ENCODE measurements around the gene SLC38A9.

SLC38A9 gene

GRCh38 chr5:55671975-55672374 is 40.1 kb downstream of the SLC38A9 start:
- no peaks in the 10 kb centered on the region for H3K9me3 ChIP-seq (ENCODE audit: control insufficient read depth in 5 of 5, low read length in 5 of 5)
- H3K27ac ChIP-seq (ENCODE audit: low read depth, low read length), result peak overlapping the region; percentile 66
- H3K36me3 ChIP-seq (ENCODE audit: control insufficient read depth in 5 of 5, insufficient read depth in 5 of 5, low read length in 5 of 5), result peaks cover 0 to 2% (median 0%) of the 10 kb centered on the region in 5 donors
- H3K4me3 ChIP-seq (ENCODE audit: low read depth in 1 of 5, low read length in 5 of 5), result no peak overlapping the region
- no peak overlapping the region for H3K9ac ChIP-seq (ENCODE audit: low read length in 5 of 5)
- no peaks in the 10 kb centered on the region for H3K27me3 ChIP-seq (ENCODE audit: control insufficient read depth in 5 of 5, insufficient read depth in 4 of 5, low read length in 5 of 5)
- H3K4me1 ChIP-seq (ENCODE audit: control insufficient read depth in 5 of 5, insufficient read depth in 5 of 5, low read length in 5 of 5), result peaks cover 0 to 8% (median 7%) of the 10 kb centered on the region in 5 donors

GRCh38 chr5:55668356-55668755 is 43.8 kb downstream of the SLC38A9 start:
- H3K27me3 ChIP-seq (ENCODE audit: control insufficient read depth in 5 of 5, insufficient read depth in 4 of 5, low read length in 5 of 5), result no peaks in the 10 kb centered on the region
- peaks cover 0 to 8% (median 7%) of the 10 kb centered on the region in 5 donors for H3K4me1 ChIP-seq (ENCODE audit: control insufficient read depth in 5 of 5, insufficient read depth in 5 of 5, low read length in 5 of 5)
- no peak overlapping the region for H3K9ac ChIP-seq (ENCODE audit: low read length in 5 of 5)
- H3K9me3 ChIP-seq (ENCODE audit: control insufficient read depth in 5 of 5, low read length in 5 of 5), result no peaks in the 10 kb centered on the region
- H3K4me3 ChIP-seq (ENCODE audit: low read depth in 1 of 5, low read length in 5 of 5), result no peak overlapping the region
- peaks cover 0 to 2% (median 0%) of the 10 kb centered on the region in 5 donors for H3K36me3 ChIP-seq (ENCODE audit: control insufficient read depth in 5 of 5, insufficient read depth in 5 of 5, low read length in 5 of 5)
- H3K27ac ChIP-seq (ENCODE audit: low read depth, low read length), result peak overlapping the region; percentile 57

- Histone ChIP-seq H3K4me1 (ENCODE audit: control insufficient read depth in 5 of 5, insufficient read depth in 5 of 5, low read length in 5 of 5) (peaks cover 0 to 8% (median 7%) of the 10 kb centered on the region in 5 donors), H3K27me3 (ENCODE audit: control insufficient read depth in 5 of 5, insufficient read depth in 4 of 5, low read length in 5 of 5) (no peaks in the 10 kb centered on the region), H3K27ac (ENCODE audit: low read depth, low read length) (peak overlapping the region; percentile 2), H3K36me3 (ENCODE audit: control insufficient read depth in 5 of 5, insufficient read depth in 5 of 5, low read length in 5 of 5) (peaks cover 0 to 2% (median 0%) of the 10 kb centered on the region in 5 donors), H3K9me3 (ENCODE audit: control insufficient read depth in 5 of 5, low read length in 5 of 5) (no peaks in the 10 kb centered on the region), H3K9ac (ENCODE audit: low read length in 5 of 5) (no peak overlapping the region), H3K4me3 (ENCODE audit: low read depth in 1 of 5, low read length in 5 of 5) (no peak overlapping the region)
Observed at GRCh38 chr5:55667938-55668337, 44.2 kb downstream of the SLC38A9 start.

- H3K36me3 ChIP-seq (ENCODE audit: control insufficient read depth in 5 of 5, insufficient read depth in 5 of 5, low read length in 5 of 5), result peaks cover 0 to 11% (median 0%) of the 10 kb centered on the region in 5 donors
- peaks cover 0 to 11% (median 3%) of the 10 kb centered on the region in 5 donors for H3K4me1 ChIP-seq (ENCODE audit: control insufficient read depth in 5 of 5, insufficient read depth in 5 of 5, low read length in 5 of 5)
- H3K9me3 ChIP-seq (ENCODE audit: control insufficient read depth in 5 of 5, low read length in 5 of 5), result no peaks in the 10 kb centered on the region
- no peak overlapping the region for H3K4me3 ChIP-seq (ENCODE audit: low read depth in 1 of 5, low read length in 5 of 5)
- H3K9ac ChIP-seq (ENCODE audit: low read length in 5 of 5), result no peak overlapping the region
- no peaks in the 10 kb centered on the region for H3K27me3 ChIP-seq (ENCODE audit: control insufficient read depth in 5 of 5, insufficient read depth in 4 of 5, low read length in 5 of 5)
- H3K27ac ChIP-seq (ENCODE audit: low read depth, low read length), result peak overlapping the region; percentile 70
Observed at GRCh38 chr5:55665065-55665464, 47.1 kb downstream of the SLC38A9 start.

GRCh38 chr5:55657443-55657842 is 54.7 kb downstream of the SLC38A9 start:
- Histone ChIP-seq H3K4me1 (ENCODE audit: control insufficient read depth in 5 of 5, insufficient read depth in 5 of 5, low read length in 5 of 5) (peaks cover 0 to 8% (median 3%) of the 10 kb centered on the region in 5 donors), H3K9me3 (ENCODE audit: control insufficient read depth in 5 of 5, low read length in 5 of 5) (no peaks in the 10 kb centered on the region), H3K27me3 (ENCODE audit: control insufficient read depth in 5 of 5, insufficient read depth in 4 of 5, low read length in 5 of 5) (no peaks in the 10 kb centered on the region), H3K9ac (ENCODE audit: low read length in 5 of 5) (no peak overlapping the region), H3K4me3 (ENCODE audit: low read depth in 1 of 5, low read length in 5 of 5) (no peak overlapping the region), H3K36me3 (ENCODE audit: control insufficient read depth in 5 of 5, insufficient read depth in 5 of 5, low read length in 5 of 5) (peaks cover 2 to 7% (median 3%) of the 10 kb centered on the region in 5 donors), H3K27ac (ENCODE audit: low read depth, low read length) (no peak overlapping the region)

- Histone ChIP-seq H3K4me3 (ENCODE audit: low read depth in 1 of 5, low read length in 5 of 5) (no peak overlapping the region), H3K27me3 (ENCODE audit: control insufficient read depth in 5 of 5, insufficient read depth in 4 of 5, low read length in 5 of 5) (no peaks in the 10 kb centered on the region), H3K4me1 (ENCODE audit: control insufficient read depth in 5 of 5, insufficient read depth in 5 of 5, low read length in 5 of 5) (peaks cover 0 to 2% (median 0%) of the 10 kb centered on the region in 5 donors), H3K9ac (ENCODE audit: low read length in 5 of 5) (no peak overlapping the region), H3K27ac (ENCODE audit: low read depth, low read length) (no peak overlapping the region), H3K36me3 (ENCODE audit: control insufficient read depth in 5 of 5, insufficient read depth in 5 of 5, low read length in 5 of 5) (peaks cover 0 to 11% (median 5%) of the 10 kb centered on the region in 5 donors), H3K9me3 (ENCODE audit: control insufficient read depth in 5 of 5, low read length in 5 of 5) (no peaks in the 10 kb centered on the region)
Observed at GRCh38 chr5:55650386-55650785, 61.7 kb downstream of the SLC38A9 start.

GRCh38 chr5:55649963-55650362 is 62.2 kb downstream of the SLC38A9 start:
- Histone ChIP-seq H3K27ac (ENCODE audit: low read depth, low read length) (no peak overlapping the region), H3K9ac (ENCODE audit: low read length in 5 of 5) (no peak overlapping the region), H3K36me3 (ENCODE audit: control insufficient read depth in 5 of 5, insufficient read depth in 5 of 5, low read length in 5 of 5) (peaks cover 0 to 10% (median 3%) of the 10 kb centered on the region in 5 donors), H3K9me3 (ENCODE audit: control insufficient read depth in 5 of 5, low read length in 5 of 5) (no peaks in the 10 kb centered on the region), H3K4me1 (ENCODE audit: control insufficient read depth in 5 of 5, insufficient read depth in 5 of 5, low read length in 5 of 5) (peaks cover 0 to 2% (median 0%) of the 10 kb centered on the region in 5 donors), H3K27me3 (ENCODE audit: control insufficient read depth in 5 of 5, insufficient read depth in 4 of 5, low read length in 5 of 5) (no peaks in the 10 kb centered on the region), H3K4me3 (ENCODE audit: low read depth in 1 of 5, low read length in 5 of 5) (no peak overlapping the region)

GRCh38 chr5:55645304-55645703 is 66.8 kb downstream of the SLC38A9 start:
- Histone ChIP-seq H3K36me3 (ENCODE audit: control insufficient read depth in 5 of 5, insufficient read depth in 5 of 5, low read length in 5 of 5) (peaks cover 0 to 11% (median 3%) of the 10 kb centered on the region in 5 donors), H3K4me1 (ENCODE audit: control insufficient read depth in 5 of 5, insufficient read depth in 5 of 5, low read length in 5 of 5) (no peaks in the 10 kb centered on the region), H3K4me3 (ENCODE audit: low read depth in 1 of 5, low read length in 5 of 5) (no peak overlapping the region), H3K9me3 (ENCODE audit: control insufficient read depth in 5 of 5, low read length in 5 of 5) (no peaks in the 10 kb centered on the region), H3K27me3 (ENCODE audit: control insufficient read depth in 5 of 5, insufficient read depth in 4 of 5, low read length in 5 of 5) (no peaks in the 10 kb centered on the region), H3K9ac (ENCODE audit: low read length in 5 of 5) (no peak overlapping the region), H3K27ac (ENCODE audit: low read depth, low read length) (no peak overlapping the region)

GRCh38 chr5:55638455-55638854 is 73.7 kb downstream of the SLC38A9 start:
- Histone ChIP-seq H3K9ac (ENCODE audit: low read length in 5 of 5) (peak overlapping the region in 1 of 5 donors; percentile 31), H3K27ac (ENCODE audit: low read depth, low read length) (peak overlapping the region; percentile 60), H3K36me3 (ENCODE audit: control insufficient read depth in 5 of 5, insufficient read depth in 5 of 5, low read length in 5 of 5) (peaks cover 0 to 5% (median 0%) of the 10 kb centered on the region in 5 donors), H3K9me3 (ENCODE audit: control insufficient read depth in 5 of 5, low read length in 5 of 5) (no peaks in the 10 kb centered on the region), H3K4me1 (ENCODE audit: control insufficient read depth in 5 of 5, insufficient read depth in 5 of 5, low read length in 5 of 5) (peaks cover 0 to 49% (median 37%) of the 10 kb centered on the region in 5 donors), H3K27me3 (ENCODE audit: control insufficient read depth in 5 of 5, insufficient read depth in 4 of 5, low read length in 5 of 5) (no peaks in the 10 kb centered on the region), H3K4me3 (ENCODE audit: low read depth in 1 of 5, low read length in 5 of 5) (no peak overlapping the region)

- Histone ChIP-seq H3K36me3 (ENCODE audit: control insufficient read depth in 5 of 5, insufficient read depth in 5 of 5, low read length in 5 of 5) (peaks cover 0 to 5% (median 0%) of the 10 kb centered on the region in 5 donors), H3K27ac (ENCODE audit: low read depth, low read length) (peak overlapping the region; percentile 60), H3K27me3 (ENCODE audit: control insufficient read depth in 5 of 5, insufficient read depth in 4 of 5, low read length in 5 of 5) (no peaks in the 10 kb centered on the region), H3K4me1 (ENCODE audit: control insufficient read depth in 5 of 5, insufficient read depth in 5 of 5, low read length in 5 of 5) (peaks cover 0 to 53% (median 39%) of the 10 kb centered on the region in 5 donors), H3K9me3 (ENCODE audit: control insufficient read depth in 5 of 5, low read length in 5 of 5) (no peaks in the 10 kb centered on the region), H3K9ac (ENCODE audit: low read length in 5 of 5) (no peak overlapping the region), H3K4me3 (ENCODE audit: low read depth in 1 of 5, low read length in 5 of 5) (no peak overlapping the region)
Observed at GRCh38 chr5:55638051-55638450, 74.1 kb downstream of the SLC38A9 start.

Measured in subcutaneous abdominal adipose tissue (tissue), 5 donors.